Type B pancreatic cell (in vitro differentiated cells): ENCODE results near the gene ELN. TPM values are rescaled to one million over a fixed set of nuclear protein-coding genes. Genes with fewer than 3 reads are reported as not detected.

Experiments used
- DNase-seq: peaks from one replicate; pipeline ENCODE4 v3.0.0; 2021; ENCODE audit warnings: mixed read lengths; ENCODE audit not compliant: unreplicated experiment; ENCODE audit errors: extremely low spot score
- H3K27ac Mint-ChIP-seq: 2 replicates; pipeline ENCODE4 v1.8.0; 2021; ENCODE audit warnings: mild to moderate bottlenecking, mixed read lengths
- H3K27me3 Mint-ChIP-seq: 2 replicates; pipeline ENCODE4 v1.8.0; 2021; ENCODE audit warnings: mixed read lengths
- H3K36me3 Mint-ChIP-seq: 2 replicates; pipeline ENCODE4 v1.8.0; 2021; ENCODE audit warnings: mixed read lengths
- H3K4me1 Mint-ChIP-seq: one replicate; pipeline ENCODE4 v1.8.0; 2021; ENCODE audit warnings: mixed read lengths; ENCODE audit not compliant: unreplicated experiment
- H3K4me3 Mint-ChIP-seq: 2 replicates; pipeline ENCODE4 v1.8.0; 2021; ENCODE audit warnings: mild to moderate bottlenecking, mixed read lengths
- H3K9me3 Mint-ChIP-seq: 2 replicates; pipeline ENCODE4 v1.8.0; 2021; ENCODE audit warnings: mixed read lengths
- CTCF ChIP-seq: fragments of 200-600 bp; sonication (generic); conservative IDR thresholded peaks from 2 replicates; pipeline ENCODE4 v1.5.0; 2021; ENCODE audit warnings: antibody characterized with exemption, mild to moderate bottlenecking
- total RNA-seq: library from RNA; stranded (reverse); gene quantifications from 2 replicates; pipeline ENCODE4 v1.2.1, GENCODE V29; 2021; ENCODE audit warnings: low replicate concordance

ELN gene
- total RNA-seq, 1 donor from 2014 or later = 8.8 TPM

GRCh38 chr7:74083117-74083876 is 55.3 kb downstream of the ELN start, which contains the start of gene LIMK1:
TSS of gene LIMK1 (plus strand) at chr7:74083804. CDS start at chr7:74083991, 187 bp downstream.
- no peaks in the 10 kb centered on the region for H3K36me3 Mint-ChIP-seq
- no peaks in the 10 kb centered on the region for H3K27me3 Mint-ChIP-seq
- no peak for TF ChIP-seq CTCF
- H3K4me3 Mint-ChIP-seq = peak within 1 kb of the TSS; percentile 87
- DNase-seq = peak; percentile 88
- peaks cover 8% of the 10 kb centered on the region for H3K4me1 Mint-ChIP-seq
- no peaks in the 10 kb centered on the region for H3K9me3 Mint-ChIP-seq
- peak within 1 kb of the TSS; percentile 67 for H3K27ac Mint-ChIP-seq

- Mint-ChIP-seq H3K27ac (peak overlapping the region; percentile 67), H3K27me3 (no peaks in the 10 kb centered on the region), H3K9me3 (no peaks in the 10 kb centered on the region), H3K4me3 (peak overlapping the region; percentile 87), H3K4me1 (peaks cover 3% of the 10 kb centered on the region), H3K36me3 (peaks cover 5% of the 10 kb centered on the region)
- DNase-seq = no peak
- no peak for TF ChIP-seq CTCF
Measured at GRCh38 chr7:74083928-74084721, 56.2 kb downstream of the ELN start.

- no peaks in the 10 kb centered on the region for H3K9me3 Mint-ChIP-seq
- no peaks in the 10 kb centered on the region for H3K4me1 Mint-ChIP-seq
- no peak for TF ChIP-seq CTCF
- no peaks in the 10 kb centered on the region for H3K27me3 Mint-ChIP-seq
- no peak for DNase-seq
- peaks cover 12% of the 10 kb centered on the region for H3K36me3 Mint-ChIP-seq
- H3K27ac Mint-ChIP-seq = peak overlapping the region; percentile 67
- H3K4me3 Mint-ChIP-seq = peak overlapping the region; percentile 87
Measured at GRCh38 chr7:74084722-74085578, 57.0 kb downstream of the ELN start.

DNA sequence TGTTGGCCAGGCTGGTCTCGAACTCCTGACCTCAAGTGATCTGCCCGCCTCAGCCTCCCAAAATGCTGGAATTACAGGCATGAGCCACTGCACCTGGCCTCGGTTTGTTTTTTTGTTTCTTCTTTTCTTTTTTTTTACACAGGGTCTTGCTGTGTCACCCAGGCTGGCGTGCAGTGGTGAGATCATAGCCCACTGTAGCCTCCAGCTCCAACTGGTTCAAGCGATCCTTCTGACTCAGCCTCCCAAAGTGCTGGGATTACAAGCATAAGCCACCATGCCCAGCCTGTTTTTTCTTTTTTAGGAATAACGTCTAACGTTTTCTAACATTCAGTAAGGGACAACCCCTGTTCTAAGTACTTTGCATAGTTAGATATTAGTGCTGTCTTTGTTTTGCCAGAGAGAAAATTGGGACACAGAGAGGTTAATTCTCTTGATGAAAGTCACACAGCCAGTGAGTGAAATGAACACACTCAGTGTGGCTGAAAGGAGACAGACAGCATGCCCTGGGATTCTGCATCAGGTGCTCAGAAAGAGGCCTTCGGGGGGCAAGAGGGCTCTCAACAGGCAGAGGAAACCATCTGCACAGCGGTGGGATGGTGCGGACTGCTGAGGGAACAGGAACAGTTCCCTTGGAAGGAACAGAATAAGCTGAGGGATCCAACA is 59.9 kb downstream of the ELN start:
- H3K9me3 Mint-ChIP-seq = no peaks in the 10 kb centered on the region
- no peak for TF ChIP-seq CTCF
- H3K36me3 Mint-ChIP-seq = peaks cover 12% of the 10 kb centered on the region
- no peaks in the 10 kb centered on the region for H3K27me3 Mint-ChIP-seq
- no peaks in the 10 kb centered on the region for H3K4me1 Mint-ChIP-seq
- H3K4me3 Mint-ChIP-seq = no peak overlapping the region
- no peak for DNase-seq
- H3K27ac Mint-ChIP-seq = no peak overlapping the region
